Measurements from ENCODE around the gene COBL. TPM values are rescaled to one million over a fixed set of nuclear protein-coding genes. Genes with fewer than 3 reads are reported as not detected.

Gene COBL
- total and polyA plus RNA-seq, 9 of the 15 experiments (the other 6 are each of a cell fraction or from before 2014, with no cell fraction given), result 0.01 to 2.4 (median 0.09) TPM; not detected in 3

DNA sequence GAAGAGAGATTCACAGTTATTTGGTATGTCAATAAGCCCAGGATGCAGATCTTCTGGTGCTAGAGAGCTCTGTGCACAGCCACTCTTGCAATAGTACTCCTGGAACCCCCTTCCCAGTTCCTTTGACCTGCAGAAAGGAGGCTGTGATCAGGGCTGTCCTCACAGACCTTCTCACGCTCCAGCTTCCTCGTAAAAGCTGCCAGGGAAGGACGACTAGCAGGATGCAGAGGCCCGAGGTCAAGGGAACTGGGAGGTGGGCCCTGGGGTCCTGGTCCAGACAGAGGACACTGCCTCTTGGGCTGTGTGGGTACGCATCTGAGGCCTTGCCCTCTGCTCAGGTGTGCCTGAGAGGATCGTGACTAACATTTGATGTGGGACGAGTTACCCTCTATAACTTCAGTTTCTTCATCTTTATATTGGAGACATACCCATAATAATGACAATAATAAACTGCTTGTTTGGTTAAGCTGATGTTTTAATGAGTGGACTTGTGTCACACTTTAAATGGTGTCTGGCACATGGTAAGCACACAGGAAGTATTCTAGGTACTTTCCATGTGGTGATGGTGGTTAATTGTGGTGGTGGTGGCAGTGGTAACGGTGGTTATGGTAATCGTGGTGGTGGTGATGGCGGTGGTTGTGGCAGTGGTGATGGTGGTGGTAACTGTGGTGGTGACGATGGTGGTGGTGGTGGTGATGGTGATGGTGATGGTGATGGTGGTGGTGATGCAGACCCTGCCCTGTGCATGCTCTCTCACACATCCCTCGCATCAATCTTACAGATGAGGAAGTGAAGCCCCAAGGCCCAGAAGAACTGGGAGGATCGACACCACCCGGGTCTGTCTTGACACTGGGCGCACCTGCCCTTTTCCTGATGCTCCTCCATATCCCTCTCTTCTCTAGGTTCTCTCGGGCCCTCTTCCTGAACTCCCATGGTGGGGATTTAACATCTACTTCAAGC lies 298.8 kb downstream of the COBL start (continued):
- no peak for TF ChIP-seq RBM15 (IDR thresholded peaks at IDR 0.05; ENCODE audit: insufficient read depth, low read length)
- TF ChIP-seq, protein P1, sequence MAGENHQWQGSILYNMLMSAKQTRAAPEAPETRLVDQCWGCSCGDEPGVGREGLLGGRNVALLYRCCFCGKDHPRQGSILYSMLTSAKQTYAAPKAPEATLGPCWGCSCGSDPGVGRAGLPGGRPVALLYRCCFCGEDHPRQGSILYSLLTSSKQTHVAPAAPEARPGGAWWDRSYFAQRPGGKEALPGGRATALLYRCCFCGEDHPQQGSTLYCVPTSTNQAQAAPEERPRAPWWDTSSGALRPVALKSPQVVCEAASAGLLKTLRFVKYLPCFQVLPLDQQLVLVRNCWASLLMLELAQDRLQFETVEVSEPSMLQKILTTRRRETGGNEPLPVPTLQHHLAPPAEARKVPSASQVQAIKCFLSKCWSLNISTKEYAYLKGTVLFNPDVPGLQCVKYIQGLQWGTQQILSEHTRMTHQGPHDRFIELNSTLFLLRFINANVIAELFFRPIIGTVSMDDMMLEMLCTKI (IDR thresholded peaks at IDR 0.05; ENCODE audit: partially characterized antibody), result no peak
- no peak for TF ChIP-seq CBX1 (IDR thresholded peaks at IDR 0.05; ENCODE audit: low read depth)
- TF ChIP-seq, protein P2, sequence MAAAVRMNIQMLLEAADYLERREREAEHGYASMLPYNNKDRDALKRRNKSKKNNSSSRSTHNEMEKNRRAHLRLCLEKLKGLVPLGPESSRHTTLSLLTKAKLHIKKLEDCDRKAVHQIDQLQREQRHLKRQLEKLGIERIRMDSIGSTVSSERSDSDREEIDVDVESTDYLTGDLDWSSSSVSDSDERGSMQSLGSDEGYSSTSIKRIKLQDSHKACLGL (CRISPR knock-in tag; IDR thresholded peaks at IDR 0.05; ENCODE audit: borderline replicate concordance, poor library complexity, severe bottlenecking), result no peak
- no peak for TF ChIP-seq ZNF134 (CRISPR knock-in tag; conservative IDR thresholded peaks at IDR 0.05)
- TF ChIP-seq KDM4B (IDR thresholded peaks at IDR 0.05; ENCODE audit: borderline replicate concordance in 2 of 2, low read depth in 1 of 2), result no peak

DNA sequence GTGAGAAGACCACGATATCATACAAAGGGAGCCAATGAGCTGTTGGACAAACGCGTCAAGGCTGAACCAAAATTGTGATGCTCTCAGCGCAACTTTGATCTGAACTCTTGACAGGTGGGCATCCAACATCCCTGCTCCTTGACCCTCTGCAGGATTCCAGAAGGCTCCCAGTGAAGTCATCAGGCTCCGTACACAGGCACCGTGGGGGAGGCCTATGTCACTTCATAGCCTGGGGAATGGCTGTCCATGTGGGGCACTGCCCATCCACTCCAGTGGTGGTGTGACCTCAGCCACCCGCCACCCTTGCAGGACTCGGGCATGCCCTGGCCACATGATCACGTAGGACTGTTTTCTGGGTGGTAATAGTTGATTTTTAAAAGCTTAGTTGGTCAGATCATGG lies 300.1 kb downstream of the COBL start:
- Histone ChIP-seq H3K27me3 (ENCODE audit: control insufficient read depth in 2 of 2, insufficient read depth in 2 of 2, low read length in 2 of 2) (peaks cover 18 to 65% of the 10 kb centered on the region in 2 experiments; a peak in 4 of 5 replicates), H3K4me3 (no peak overlapping the region), H3K9me3 (replicated peaks; ENCODE audit: control insufficient read depth, insufficient read depth, low read depth, low read length) (no peaks in the 10 kb centered on the region), H3K9ac (ENCODE audit: insufficient read depth in 1 of 2, low read depth in 2 of 2, low read length in 2 of 2) (no peak overlapping the region), H4K20me1 (replicated peaks; ENCODE audit: control insufficient read depth, insufficient read depth, low read length) (no peaks in the 10 kb centered on the region; the same call in none of the 2 replicates), H3K4me2 (ENCODE audit: insufficient read depth, low read length) (no peak overlapping the region), H3K4me1 (replicated peaks in 1 of 2; ENCODE audit: control insufficient read depth in 2 of 2, insufficient read depth in 2 of 2, low read length in 2 of 2) (peaks cover 0 to 3% of the 10 kb centered on the region in 2 experiments; a peak in 1 of 5 replicates), H3K36me3 (ENCODE audit: control insufficient read depth, insufficient read depth, low read length) (no peaks in the 10 kb centered on the region), H3K79me2 (ENCODE audit: control insufficient read depth, insufficient read depth, low read length) (no peaks in the 10 kb centered on the region), H2AFZ (ENCODE audit: low read depth, low read length) (no peak overlapping the region), H3K9me1 (ENCODE audit: control insufficient read depth, insufficient read depth, low read length) (no peaks in the 10 kb centered on the region), H3K27ac (ENCODE audit: extremely low read depth, low read depth, low read length) (no peak overlapping the region)
- in situ Hi-C loops (cut with MboI), result no loop called here
- ChIA-PET CTCF (ENCODE audit: low intra/inter-chr PET ratio) (no interaction called here), POLR2A (interaction anchor here (1.0 kb wide), 1 partner anchor 23 kb away, joined by 4 read pairs; no protein-coding TSS in a partner anchor)
- FAIRE-seq (no peak), ATAC-seq (no peak), DNase-seq (ENCODE audit: extremely low read depth in 1 of 4, low spot score in 3 of 4) (no peak)
- 8% methylated on average over 9 of the region's 9 CpGs for WGBS (ENCODE audit: insufficient coverage, low coverage, missing lambda C conversion rate)
- no TSS peak for BruUV-seq (replicated peaks)
- intact Hi-C loops (cut with micrococcal nuclease), result no loop called here
- TF ChIP-seq ZNF124 (CRISPR knock-in tag; IDR thresholded peaks at IDR 0.05) (no peak), ZNF133 (CRISPR knock-in tag; IDR thresholded peaks at IDR 0.05) (no peak), ZNF830 (CRISPR knock-in tag; IDR thresholded peaks at IDR 0.05) (no peak), ARHGAP35 (IDR thresholded peaks at IDR 0.05; ENCODE audit: partially characterized antibody) (no peak), L3MBTL2 (IDR thresholded peaks at IDR 0.05) (no peak)
- TF ChIP-seq, protein P3, sequence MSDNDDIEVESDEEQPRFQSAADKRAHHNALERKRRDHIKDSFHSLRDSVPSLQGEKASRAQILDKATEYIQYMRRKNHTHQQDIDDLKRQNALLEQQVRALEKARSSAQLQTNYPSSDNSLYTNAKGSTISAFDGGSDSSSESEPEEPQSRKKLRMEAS (CRISPR knock-in tag; IDR thresholded peaks at IDR 0.05), result no peak
- TF ChIP-seq, protein P2 (CRISPR knock-in tag; IDR thresholded peaks at IDR 0.05; ENCODE audit: borderline replicate concordance, poor library complexity, severe bottlenecking), result no peak
